Central memory CD4-positive, alpha-beta T cell (primary cell): ENCODE measurements around the gene GRIK3.

Source experiments
- DNase-seq: peaks from one replicate; pipeline ENCODE4 v3.0.0; 2022

GRIK3 gene

DNA sequence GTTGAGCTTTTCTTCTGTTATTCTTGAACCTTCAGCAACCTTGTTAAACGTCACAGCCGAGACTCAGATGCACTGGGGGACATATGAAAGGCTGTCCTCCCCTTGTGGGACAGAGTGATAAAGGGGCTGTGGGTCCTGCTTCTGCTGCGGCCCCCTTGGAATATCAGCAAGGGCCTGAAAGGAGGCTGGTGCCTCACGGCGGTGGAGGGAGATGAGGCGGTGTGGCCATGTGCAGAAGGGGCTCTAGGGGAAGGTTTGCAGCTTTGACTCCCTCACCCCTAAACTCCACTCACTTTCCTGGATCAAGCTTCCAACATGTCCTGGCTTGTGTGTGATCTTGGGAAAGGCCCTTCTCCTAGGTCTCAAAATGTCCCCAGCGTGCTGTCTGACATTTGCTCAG lies 280.9 kb downstream of the GRIK3 start:
- DNase-seq = no peak

GRCh38 chr1:36752891-36753361 lies 281.4 kb downstream of the GRIK3 start:
- DNase-seq = no peak

GRCh38 chr1:36752431-36752830 lies 281.9 kb downstream of the GRIK3 start:
- DNase-seq = no peak

DNA sequence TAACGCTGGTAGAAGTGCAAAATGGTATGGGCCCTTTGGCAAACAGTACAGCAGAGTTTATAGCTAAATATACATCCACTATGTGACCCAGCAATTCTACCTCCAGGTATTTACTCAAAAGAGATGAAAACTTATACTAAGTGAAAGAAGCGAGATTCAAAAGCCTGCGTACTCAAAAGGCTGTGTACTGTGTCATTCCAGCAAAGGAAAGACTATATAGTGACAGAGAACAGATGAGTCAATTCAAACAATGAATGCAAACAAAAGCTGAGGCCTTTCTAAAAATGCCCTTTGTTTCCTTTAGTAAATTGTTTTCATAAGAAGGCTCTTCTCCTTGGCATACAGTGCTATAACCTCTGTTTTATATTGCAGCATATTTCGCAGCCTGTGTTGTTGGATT lies 282.8 kb downstream of the GRIK3 start:
- DNase-seq = no peak

GRCh38 chr1:36748466-36748865 lies 285.8 kb downstream of the GRIK3 start:
- DNase-seq = no peak
